HG02571 (cell line): ENCODE results near the gene SLC25A4.
A peak's percentile ranks its signal among the peaks of the same experiment; 100 is the strongest.

Experiments used
- ATAC-seq: cut with Tn5 transposase; IDR thresholded peaks from one replicate; pipeline ENCODE4 v1.9.1; 2021; ENCODE audit warnings: mild to moderate bottlenecking, moderate library complexity; ENCODE audit not compliant: unreplicated experiment

SLC25A4 gene

DNA sequence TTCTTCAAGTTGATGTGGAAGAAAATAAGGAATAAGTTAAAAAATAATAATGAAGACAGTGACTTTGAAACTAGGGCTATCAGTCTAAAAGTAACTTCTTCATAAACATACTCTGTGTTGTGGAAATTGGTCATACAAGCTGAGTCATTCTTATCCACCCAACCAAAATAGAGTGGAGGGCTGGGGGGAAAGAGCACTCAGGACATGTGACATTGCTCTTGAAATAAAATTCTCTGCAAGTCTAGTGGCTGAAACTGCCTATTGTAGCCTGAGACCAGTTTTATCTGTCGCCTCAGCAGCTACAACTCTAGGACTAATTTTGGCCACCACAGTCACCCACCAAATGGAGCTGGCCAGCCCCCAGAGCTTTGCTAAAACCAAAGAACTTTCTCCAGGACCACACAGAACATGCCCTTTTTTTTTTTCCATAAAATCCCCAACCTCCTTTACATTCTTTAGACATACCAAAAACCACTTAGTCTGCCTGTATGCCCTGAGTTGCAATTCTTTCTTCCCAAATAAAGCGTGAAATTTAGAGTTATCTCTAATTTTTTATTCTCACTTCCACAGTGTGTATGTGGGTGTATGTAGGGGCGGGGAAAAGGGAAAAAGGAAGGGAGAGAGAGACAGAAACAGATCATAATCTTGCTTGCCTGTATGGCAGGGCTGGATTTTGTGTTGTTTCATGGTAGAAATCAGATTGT is 23.0 kb upstream of the SLC25A4 start:
- ATAC-seq = no peak

DNA sequence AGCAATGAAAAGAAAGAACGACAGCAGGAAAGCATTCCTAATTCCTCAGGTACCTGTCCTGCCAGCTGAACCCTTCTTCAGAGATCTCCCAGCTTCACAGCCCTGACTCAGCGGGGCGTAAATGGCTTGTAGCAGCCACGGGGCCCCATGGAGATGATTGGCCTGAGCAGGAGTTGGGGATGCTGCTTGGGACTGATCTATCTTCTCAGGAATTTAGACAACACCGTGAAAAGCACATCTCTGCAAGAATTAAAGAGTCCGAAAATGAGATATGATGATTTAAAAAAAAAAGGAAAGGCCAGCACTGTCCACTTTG is 22.5 kb upstream of the SLC25A4 start:
- no peak for ATAC-seq

DNA sequence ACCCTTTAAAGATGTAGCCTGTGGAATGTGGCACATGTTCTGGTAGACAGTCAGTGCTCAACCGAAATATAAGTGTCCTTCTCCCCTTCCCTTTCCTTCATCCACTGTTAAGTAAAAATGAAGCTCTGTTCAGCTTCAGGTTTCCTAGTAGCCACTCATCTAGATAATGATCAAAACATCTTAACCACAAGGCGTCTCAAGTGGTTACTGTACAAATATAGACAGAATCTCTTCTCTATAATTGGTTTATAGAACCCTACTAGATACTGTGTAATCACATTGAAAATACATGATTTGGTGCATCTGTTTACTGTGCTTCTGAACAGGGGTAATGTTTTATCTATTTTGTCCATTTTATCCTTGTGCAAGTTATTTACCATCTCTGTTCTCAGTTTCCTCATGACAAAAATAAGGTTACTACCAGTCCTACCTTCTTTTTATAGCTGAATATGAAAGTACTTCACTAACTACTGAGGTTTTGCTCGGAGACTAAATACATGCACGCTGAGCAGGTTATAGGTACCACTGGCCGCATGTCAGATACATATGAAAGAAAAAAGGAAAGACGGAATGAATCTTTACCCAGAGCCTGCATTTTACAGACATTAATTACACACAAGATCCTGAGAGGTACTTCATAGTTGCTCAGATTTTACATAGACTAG is 20.3 kb upstream of the SLC25A4 start:
- no peak for ATAC-seq

DNA sequence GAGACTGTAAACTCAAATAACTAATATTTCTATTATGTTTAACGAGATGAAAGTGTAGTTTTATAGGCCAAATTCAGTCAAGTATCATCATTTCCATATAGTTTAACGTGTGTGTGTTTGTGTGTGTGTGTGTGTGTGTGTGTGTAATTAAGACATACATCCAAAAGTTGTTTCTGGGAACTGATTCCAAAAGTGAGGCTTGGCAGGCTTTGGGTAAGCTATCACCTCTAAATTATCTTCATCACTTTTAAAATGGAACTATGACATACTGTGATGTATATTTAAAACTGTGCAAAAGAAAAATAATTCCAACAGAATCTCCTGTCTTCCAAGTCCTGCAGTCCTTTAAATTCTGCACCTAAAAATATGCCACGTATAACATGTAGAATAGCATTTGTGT is 19.1 kb upstream of the SLC25A4 start:
- no peak for ATAC-seq

DNA sequence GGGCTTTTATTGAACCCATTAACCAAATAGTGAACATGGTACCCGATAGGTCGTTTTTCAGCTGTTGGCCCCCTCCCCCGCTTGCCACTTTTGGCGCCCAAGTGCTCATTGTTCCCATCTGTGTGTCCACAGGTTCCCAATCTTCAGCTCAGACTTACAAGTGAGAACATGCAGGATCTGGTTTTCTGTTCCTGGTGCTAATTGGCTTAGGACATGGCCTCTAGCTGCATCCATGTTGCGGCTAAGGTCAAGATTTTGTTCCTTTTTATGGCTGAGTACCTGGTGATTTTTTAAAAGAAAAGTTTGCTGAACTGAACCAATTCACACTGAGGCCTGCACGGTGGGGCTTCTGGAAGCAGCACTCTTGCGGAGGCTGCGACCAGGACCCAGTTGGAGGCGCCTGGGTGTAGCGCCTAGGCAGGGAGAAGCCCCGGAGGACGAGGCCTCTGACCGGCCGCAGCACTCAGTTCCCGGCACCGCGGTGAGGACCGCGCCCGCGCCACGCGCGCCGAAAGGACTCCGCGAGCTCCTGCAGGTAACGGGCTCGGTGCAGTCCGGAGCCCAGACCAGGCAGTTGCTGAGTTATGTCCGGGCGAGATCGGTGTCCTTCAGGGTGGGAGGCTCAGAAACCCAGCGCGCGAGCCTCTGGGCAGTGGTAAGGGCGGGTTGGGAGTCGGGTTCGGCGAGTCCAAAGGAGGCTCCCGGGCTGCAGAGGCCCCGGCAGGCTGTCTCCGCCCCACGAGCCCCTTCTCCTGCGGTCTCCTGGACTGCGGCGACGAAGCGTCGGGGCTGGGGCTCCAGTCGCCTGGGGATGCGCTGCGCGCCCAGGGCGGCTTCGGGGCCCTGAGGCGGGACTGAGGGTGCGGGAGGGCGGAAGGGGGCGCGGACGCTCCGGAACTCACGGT is 15.8 kb upstream of the SLC25A4 start:
- no peak for ATAC-seq

DNA sequence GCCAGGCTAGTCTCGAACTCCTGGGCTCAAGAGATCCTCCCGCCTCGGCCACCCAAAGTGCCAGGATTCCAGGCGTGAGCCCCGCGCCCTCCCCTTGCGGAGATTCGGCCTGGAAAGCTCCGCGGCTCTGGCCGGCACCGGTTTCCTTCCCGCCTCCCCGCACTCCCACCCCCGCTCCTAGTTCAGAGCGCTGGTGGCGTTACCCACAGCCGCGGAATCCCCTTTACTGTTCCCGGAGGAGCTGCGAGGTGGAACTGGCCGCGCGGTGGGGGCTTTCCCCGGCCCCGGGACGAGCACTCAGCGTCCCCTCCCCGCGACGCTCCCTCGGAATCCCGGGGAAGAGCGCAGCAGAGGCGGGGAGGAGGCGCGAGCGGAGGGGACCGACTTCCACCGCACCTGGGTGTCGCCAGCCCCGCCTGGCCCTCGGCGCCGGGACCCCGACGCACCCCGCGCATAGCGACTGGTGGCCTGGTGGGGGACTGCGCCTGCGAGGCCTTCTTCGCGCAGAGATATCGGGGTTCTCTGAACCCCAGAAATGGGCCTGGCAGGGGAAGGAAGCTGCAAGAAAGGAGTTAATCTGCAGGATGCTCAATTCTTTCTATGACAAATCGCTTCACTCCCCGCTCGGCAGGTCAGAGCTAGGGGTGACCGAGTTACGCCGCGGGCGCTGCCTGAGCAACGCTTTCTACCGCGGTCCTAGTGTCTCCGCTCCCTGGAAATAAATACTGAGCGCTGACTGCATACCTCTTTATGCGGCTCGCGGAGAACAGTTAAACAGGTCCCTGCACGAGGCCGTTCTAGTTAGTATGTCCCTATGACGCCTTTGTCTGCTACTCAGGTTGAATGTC is 14.6 kb upstream of the SLC25A4 start:
- no peak for ATAC-seq

DNA sequence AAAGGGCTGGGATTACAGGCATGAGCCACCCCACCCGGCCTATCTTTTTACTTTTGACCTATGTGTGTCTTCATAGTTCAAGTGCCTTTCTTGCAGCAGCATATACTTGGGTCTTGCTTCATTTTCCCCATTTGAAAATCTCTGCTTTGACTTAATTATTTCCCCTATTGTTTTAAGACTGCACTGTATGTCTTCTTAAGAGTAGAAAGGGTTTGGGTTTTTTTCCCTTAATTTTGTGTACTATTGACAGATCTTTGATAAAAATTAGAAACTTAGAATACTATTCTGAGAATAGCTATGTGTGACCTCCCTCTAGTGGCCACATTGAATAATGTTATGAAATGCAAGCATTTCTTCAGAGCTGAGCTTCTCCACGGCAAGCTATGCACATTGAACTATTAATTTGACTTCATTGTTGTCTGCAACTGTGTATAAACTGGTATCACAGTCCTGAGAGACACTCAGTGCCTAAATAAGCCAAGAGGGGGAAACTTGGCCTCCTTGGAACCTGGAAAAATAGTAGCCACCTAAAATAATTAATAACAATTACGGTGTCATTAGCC is 8.7 kb upstream of the SLC25A4 start:
- ATAC-seq = no peak

DNA sequence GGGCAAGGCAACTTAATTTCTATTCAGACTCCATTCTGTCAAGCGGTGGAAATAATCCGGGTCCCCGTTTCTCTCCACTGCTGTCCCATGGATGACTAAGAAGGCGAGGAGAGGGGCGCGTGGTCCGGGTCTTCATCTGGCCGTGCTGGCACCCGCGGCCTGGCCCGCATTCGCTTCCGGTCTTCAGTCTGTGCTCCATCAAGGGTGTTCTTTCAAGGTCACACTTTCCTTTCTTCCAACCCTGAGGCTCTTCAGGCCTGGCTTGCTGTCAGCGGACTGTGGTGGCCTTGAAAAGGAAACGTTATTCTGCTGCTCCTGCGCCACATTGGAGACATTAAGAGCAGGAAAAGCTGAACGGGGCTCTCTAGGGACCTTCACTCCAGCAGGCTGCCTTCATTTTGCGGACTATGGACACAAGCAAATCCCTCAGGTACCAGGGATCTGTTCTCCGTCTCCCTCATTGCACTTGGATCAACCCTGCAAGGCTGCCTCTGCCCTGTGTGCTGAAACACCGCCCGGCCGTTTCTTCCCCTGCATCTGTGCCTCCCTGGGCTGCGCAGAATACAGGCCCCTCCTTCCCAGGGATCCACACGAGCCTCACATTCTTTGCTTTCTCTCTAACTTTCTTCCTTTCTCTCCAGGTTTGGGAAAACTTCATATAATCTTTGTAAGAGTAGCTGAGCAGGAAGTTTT is 5.7 kb upstream of the SLC25A4 start:
- ATAC-seq = no peak

DNA sequence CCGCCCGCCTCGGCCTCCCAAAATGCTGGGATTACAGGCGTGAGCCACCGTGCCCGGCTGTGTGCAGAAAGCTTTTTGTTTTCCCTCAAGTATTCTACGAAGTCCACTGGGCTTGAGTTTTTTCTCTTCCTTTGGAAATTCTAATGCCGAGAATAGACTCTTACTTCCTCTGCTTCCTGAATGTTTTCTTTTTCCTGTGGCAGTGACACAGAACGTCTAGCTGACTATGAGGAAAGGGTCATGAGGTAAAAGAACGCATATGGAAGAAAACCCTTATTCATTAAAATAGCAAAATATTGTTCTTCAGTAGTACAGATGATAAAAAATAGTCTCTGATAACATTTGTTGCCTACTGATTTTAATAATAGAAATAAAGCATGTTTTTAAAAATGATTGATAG is 4.9 kb upstream of the SLC25A4 start:
- ATAC-seq = no peak

DNA sequence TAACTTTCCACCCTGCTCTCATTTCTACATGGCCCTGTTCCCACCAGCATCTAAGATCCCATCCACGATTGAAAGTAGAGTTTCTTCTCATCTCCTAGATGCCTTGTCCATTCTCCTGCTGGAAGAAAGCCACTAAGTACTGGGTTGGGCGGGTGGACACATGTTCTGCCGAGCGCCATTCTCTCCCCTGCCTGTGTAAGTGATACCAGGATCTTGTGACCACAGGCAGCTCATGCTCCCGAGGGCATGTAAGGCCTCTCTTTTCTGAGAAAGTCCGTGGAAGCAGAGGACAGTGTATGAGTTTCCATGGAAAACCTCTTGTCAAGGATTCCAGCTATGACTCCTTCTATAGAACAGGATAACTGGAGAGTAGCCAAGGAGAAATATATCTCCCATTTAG is 3.3 kb upstream of the SLC25A4 start:
- no peak for ATAC-seq

DNA sequence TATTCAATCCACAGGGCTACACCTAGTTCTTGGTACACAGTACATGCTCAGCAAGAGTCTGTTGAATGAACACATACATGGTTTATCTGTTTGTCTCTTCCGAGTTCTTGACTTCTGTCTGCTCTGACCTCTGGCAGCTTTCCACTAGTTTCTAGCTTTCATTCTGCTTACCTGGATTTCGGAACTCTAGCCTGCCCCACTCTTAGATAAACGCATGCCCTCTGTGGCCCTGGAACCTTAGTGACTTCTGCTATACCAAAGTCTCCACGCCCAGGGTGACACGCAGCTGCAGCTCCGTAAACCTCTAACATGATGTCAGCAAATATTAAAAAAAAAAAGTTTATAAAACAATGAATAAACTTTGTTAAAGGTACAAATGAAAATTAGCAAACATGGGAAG is 1.3 kb upstream of the SLC25A4 start:
- ATAC-seq = no peak

DNA sequence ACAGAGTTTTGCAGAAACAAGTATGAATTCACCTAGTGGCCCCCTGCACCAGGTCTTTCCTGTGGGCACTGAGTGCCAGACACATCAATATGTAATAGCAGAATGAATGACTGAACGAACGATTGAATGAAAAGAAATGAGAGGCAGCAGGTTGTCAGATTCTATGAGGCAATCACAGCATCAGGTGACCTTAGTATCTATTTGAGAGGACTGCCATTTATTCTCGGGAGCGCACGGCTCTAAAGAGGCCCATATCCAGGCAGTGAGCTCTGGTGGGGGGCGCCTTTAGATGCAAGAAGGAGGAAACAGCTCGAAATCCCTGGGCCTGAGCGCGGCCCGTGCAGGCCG is 528 bp upstream of the SLC25A4 start:
- ATAC-seq = no peak

DNA sequence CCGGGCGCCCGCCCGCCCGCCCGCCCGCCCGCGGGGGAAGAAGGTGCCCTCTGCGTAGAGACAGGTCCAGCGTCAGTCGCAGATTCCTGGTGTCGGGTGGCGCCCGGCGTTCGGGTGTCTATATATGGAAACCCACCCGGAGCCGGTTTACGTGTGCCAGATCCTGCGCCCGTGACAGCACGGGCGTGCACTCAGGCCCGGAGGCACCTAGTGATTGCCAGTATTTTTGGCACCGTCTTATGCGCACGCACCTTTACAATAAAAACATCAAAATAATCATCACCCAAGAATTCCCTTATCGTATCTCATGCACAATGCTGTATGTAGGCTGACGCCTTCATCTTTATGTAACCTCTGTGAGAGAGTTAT is 519 bp downstream of the SLC25A4 start:
- ATAC-seq = peak; percentile 22

DNA sequence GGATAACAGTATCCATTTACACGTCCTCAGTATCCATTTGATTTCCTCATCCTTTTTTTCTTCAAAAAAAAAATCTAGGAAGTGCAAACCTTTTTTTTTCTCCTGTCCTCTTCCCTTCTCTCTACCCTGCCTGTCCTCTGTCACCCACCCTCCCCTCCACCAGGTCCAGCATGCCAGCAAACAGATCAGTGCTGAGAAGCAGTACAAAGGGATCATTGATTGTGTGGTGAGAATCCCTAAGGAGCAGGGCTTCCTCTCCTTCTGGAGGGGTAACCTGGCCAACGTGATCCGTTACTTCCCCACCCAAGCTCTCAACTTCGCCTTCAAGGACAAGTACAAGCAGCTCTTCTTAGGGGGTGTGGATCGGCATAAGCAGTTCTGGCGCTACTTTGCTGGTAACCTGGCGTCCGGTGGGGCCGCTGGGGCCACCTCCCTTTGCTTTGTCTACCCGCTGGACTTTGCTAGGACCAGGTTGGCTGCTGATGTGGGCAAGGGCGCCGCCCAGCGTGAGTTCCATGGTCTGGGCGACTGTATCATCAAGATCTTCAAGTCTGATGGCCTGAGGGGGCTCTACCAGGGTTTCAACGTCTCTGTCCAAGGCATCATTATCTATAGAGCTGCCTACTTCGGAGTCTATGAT is 1.7 kb downstream of the SLC25A4 start:
- ATAC-seq = no peak

DNA sequence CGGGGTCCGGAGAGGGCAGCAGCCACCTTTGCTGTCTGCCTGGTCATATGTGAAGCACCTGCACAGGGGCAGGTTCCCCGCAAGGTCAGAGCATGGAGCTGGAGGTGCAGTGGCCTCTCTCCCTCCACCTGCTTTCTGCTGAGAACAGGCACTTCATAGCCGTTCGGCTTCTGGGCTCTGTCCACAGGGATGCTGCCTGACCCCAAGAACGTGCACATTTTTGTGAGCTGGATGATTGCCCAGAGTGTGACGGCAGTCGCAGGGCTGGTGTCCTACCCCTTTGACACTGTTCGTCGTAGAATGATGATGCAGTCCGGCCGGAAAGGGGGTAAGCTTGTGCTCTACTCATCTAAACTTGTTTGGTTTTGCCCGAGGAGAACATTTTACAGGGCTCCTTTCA is 2.5 kb downstream of the SLC25A4 start:
- ATAC-seq = no peak

DNA sequence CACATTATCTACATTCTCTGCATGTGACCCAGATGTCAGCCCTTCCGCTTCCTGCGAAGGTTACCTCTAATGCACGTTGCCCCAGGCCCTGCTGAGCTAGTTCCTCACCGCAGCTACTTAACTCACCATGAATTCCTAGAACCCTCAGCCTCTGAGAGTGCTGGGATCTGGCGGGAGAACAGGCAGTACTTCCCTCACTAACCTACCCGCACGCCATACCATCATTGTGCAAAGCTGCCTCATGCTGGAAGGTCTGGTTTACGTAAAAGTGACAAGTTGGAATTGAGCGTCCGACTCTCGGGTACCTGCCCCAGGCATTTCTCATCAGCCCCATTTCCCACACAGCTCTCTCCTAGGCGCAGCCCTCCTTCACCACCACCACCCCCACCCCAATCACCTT is 6.3 kb downstream of the SLC25A4 start:
- ATAC-seq = no peak

DNA sequence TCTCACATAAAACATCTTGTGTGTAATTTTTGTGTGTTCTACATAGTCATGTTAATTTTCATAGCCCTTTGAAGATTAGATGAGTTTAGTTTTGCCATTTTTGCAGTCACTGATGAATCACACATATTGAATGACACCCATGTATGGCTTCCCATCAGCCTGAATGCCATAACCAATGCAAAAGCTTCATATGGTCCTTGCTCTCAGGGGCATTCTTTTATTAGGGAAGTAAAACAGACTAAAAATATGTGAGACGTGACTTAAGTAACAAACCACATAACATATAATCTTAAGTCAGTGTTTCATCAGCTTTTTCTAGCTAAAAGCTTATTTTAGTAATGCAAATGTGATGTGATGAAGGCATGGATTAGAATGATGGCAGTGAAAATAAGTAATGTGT is 8.2 kb downstream of the SLC25A4 start:
- ATAC-seq = no peak

DNA sequence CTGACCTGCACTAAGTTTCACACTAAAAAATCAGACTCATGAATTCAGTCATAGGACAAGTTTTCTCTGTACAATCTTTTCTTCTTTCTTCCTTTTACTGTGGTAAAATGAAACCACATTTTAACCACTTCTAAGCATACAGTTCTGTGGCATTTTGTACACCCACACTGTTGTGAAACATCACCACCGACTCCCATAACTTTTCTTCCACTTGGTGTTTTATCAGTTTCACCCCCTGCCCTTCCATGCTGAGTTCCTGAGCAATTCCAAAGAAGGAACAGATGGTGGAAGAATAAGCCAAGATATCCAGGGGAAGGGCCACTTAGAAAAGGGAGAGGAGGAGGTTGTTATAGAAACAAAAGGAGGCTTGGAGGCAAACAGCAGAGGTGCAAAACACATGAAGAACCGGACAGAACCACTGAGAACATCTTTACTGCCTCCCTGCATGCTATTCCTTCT is 22.6 kb downstream of the SLC25A4 start:
- ATAC-seq = peak; percentile 95

DNA sequence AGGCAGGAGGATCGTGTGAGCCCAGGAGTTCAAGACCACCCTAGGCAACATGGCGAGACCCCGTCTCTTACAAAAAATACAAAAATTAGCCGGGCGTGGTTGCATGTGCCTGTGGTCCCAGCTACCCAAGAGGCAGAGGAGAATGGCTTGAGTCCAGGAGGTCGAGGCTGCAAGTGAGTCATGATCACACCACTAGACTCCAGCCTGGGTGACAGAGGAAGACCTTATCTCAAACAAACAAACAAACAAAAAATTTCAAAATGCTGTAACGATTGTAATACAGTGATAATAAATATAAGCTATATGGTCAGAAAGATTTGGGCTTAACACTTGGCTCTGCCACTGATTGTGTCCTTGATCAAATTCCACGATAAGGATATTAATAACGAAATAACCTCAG is 24.2 kb downstream of the SLC25A4 start:
- no peak for ATAC-seq
